SK-N-SH treated with all-trans-retinoic acid at 6 μM for 48 hours (cell line): ENCODE data around the gene NGEF.
"Not testable (repeated sequence)": the region's sequence is repeated elsewhere in the genome, so short reads cannot be mapped to it uniquely, and the experiment has no call there.

ENCODE experiments used
- ATAC-seq: fragments of 200-7000 bp; cut with Tn5 transposase; 3 replicates; pipeline ENCODE4 v1.9.1; 2020; ENCODE audit warnings: mild to moderate bottlenecking, moderate library complexity
- ARNTL ChIP-seq: fragments of 450-650 bp; formaldehyde crosslinking; IDR thresholded peaks from 2 replicates; pipeline ENCODE4 v1.5.0; 2020; ENCODE audit warnings: low read depth, mild to moderate bottlenecking, moderate library complexity, borderline replicate concordance
- BACH2 ChIP-seq: fragments of 250-450 bp; sonication (Bioruptor Pico); IDR thresholded peaks from 2 replicates; pipeline ENCODE4 v1.9.0; 2021; ENCODE audit warnings: mild to moderate bottlenecking, borderline replicate concordance
- CSDC2 ChIP-seq: fragments of 250-450 bp; sonication (Bioruptor Pico); IDR thresholded peaks from 2 replicates; pipeline ENCODE4 v1.5.0; 2020; ENCODE audit warnings: mild to moderate bottlenecking, moderate library complexity
- GLIS3 ChIP-seq: fragments of 250-450 bp; sonication (Bioruptor Pico); IDR thresholded peaks from 2 replicates; pipeline ENCODE4 v1.5.0; 2020; ENCODE audit warnings: mild to moderate bottlenecking, moderate library complexity
- PPARA ChIP-seq: fragments of 250-450 bp; sonication (Bioruptor Pico); IDR thresholded peaks from 2 replicates; pipeline ENCODE4 v1.5.0; 2020; ENCODE audit warnings: mild to moderate bottlenecking, borderline replicate concordance
- RARB ChIP-seq: fragments of 250-450 bp; sonication (Bioruptor Pico); IDR thresholded peaks from 2 replicates; pipeline ENCODE4 v1.8.0; 2021; ENCODE audit warnings: mild to moderate bottlenecking, moderate library complexity
- TCF4 ChIP-seq: fragments of 250-450 bp; sonication (Bioruptor Pico); IDR thresholded peaks from 2 replicates; pipeline ENCODE4 v1.8.0; 2021; ENCODE audit warnings: mild to moderate bottlenecking, moderate library complexity, borderline replicate concordance
- TSHZ2 ChIP-seq: fragments of 250-450 bp; sonication (Bioruptor Pico); IDR thresholded peaks from 2 replicates; pipeline ENCODE4 v1.5.0; 2020; ENCODE audit warnings: mild to moderate bottlenecking, moderate library complexity
- ZC3H10 ChIP-seq: fragments of 250-450 bp; sonication (Bioruptor Pico); IDR thresholded peaks from 2 replicates; pipeline ENCODE4 v1.5.1; 2021; ENCODE audit warnings: mild to moderate bottlenecking, moderate library complexity
- ZFP3 ChIP-seq: fragments of 250-450 bp; sonication (Bioruptor Pico); IDR thresholded peaks from 2 replicates; pipeline ENCODE4 v1.5.0; 2020; ENCODE audit warnings: mild to moderate bottlenecking, moderate library complexity
- ZFP30 ChIP-seq: fragments of 450-650 bp; formaldehyde crosslinking; IDR thresholded peaks from 2 replicates; pipeline ENCODE4 v1.5.0; 2022; ENCODE audit warnings: mild to moderate bottlenecking, moderate library complexity
- ZNF565 ChIP-seq: fragments of 450-650 bp; formaldehyde crosslinking; conservative IDR thresholded peaks from 2 replicates; pipeline ENCODE4 v1.5.0; 2020; ENCODE audit warnings: low read depth, mild to moderate bottlenecking, moderate library complexity
- ZNF8 ChIP-seq: fragments of 450-650 bp; formaldehyde crosslinking; IDR thresholded peaks from 2 replicates; pipeline ENCODE4 v1.5.0; 2020; ENCODE audit warnings: mild to moderate bottlenecking, moderate library complexity
- TF ChIP-seq, protein P1 (sequence below): fragments of 250-450 bp; sonication (Bioruptor Pico); IDR thresholded peaks from 2 replicates; pipeline ENCODE4 v1.5.1; 2020; ENCODE audit warnings: low read depth, mild to moderate bottlenecking, moderate library complexity
- TF ChIP-seq, protein P2 (sequence below): fragments of 250-450 bp; sonication (Bioruptor Pico); IDR thresholded peaks from 2 replicates; pipeline ENCODE4 v1.8.0; 2021; ENCODE audit warnings: low read depth, mild to moderate bottlenecking, moderate library complexity, borderline replicate concordance

NGEF gene

GRCh38 chr2:233019610-233020009 is 6.6 kb upstream of the NGEF start:
- not testable (repeated sequence) for ATAC-seq

DNA sequence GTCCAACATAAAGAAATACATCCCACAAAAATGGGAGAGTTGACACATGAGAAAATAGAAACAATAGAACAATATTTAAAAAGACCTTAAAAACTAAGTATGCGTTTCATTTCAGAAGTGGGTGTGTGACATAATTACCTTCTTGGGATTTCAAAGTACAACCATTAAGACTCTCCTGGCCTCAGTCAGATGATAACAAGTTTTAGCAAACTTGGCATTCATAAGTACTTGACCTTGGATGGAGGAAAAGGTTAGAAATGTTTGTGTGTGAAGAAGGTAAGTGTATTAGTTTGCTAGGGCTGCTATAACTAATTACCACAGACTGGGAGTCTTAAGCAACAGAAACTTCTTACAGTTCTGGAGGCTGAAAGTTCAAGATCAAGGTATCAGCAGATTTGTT is 4.9 kb upstream of the NGEF start:
- ATAC-seq: no peak
- no peak for TF ChIP-seq RARB (CRISPR knock-in tag)
- TF ChIP-seq ZC3H10 (CRISPR knock-in tag): no peak
- TF ChIP-seq, protein P1, sequence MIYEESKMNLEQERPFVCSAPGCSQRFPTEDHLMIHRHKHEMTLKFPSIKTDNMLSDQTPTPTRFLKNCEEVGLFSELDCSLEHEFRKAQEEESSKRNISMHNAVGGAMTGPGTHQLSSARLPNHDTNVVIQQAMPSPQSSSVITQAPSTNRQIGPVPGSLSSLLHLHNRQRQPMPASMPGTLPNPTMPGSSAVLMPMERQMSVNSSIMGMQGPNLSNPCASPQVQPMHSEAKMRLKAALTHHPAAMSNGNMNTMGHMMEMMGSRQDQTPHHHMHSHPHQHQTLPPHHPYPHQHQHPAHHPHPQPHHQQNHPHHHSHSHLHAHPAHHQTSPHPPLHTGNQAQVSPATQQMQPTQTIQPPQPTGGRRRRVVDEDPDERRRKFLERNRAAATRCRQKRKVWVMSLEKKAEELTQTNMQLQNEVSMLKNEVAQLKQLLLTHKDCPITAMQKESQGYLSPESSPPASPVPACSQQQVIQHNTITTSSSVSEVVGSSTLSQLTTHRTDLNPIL: no peak
- TF ChIP-seq, protein P2, sequence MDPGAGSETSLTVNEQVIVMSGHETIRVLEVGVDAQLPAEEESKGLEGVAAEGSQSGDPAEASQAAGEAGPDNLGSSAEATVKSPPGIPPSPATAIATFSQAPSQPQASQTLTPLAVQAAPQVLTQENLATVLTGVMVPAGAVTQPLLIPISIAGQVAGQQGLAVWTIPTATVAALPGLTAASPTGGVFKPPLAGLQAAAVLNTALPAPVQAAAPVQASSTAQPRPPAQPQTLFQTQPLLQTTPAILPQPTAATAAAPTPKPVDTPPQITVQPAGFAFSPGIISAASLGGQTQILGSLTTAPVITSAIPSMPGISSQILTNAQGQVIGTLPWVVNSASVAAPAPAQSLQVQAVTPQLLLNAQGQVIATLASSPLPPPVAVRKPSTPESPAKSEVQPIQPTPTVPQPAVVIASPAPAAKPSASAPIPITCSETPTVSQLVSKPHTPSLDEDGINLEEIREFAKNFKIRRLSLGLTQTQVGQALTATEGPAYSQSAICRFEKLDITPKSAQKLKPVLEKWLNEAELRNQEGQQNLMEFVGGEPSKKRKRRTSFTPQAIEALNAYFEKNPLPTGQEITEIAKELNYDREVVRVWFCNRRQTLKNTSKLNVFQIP (CRISPR knock-in tag): no peak
- TF ChIP-seq ZFP3 (CRISPR knock-in tag): no peak
- no peak for TF ChIP-seq TCF4
- TF ChIP-seq PPARA (CRISPR knock-in tag): no peak
- TF ChIP-seq ZNF565 (CRISPR knock-in tag): no peak
- TF ChIP-seq GLIS3: no peak
- TF ChIP-seq, all 23 proteins: peak for 0

DNA sequence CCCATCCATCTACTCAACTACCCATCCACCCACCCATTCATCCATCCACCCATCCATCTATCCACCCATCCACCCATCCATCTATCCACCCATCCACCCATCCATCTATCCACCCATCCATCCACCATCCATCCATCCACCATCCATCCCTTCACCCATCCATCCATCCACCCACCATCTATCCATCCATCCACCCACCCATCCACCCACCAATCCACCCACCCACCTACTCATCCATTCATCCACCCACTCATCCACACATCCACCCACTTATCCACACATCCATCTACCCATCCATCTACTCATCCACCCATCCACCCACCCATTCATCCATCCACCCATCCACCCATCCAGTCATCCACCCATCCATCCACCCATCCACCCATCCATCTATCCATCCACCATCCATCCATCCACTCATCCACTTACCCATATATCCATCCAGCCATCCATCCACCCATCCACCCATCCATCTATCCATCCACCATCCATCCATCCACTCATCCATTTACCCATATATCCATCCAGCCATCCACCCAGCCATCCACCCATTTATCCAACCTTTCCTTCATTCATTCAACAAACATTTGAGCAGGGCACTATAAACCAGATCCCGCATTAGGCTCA is 2.1 kb upstream of the NGEF start:
- TF ChIP-seq ZNF565 (CRISPR knock-in tag) (no peak), TSHZ2 (CRISPR knock-in tag) (no peak), ZFP30 (CRISPR knock-in tag) (no peak), CSDC2 (CRISPR knock-in tag) (no peak)
- ATAC-seq: no peak

- TF ChIP-seq RARB (CRISPR knock-in tag) (no peak), ZNF8 (CRISPR knock-in tag) (no peak), ZFP3 (CRISPR knock-in tag) (no peak), ARNTL (no peak)
- ATAC-seq: no peak
Measured at GRCh38 chr2:233013650-233014049, 594 bp upstream of the NGEF start.

DNA sequence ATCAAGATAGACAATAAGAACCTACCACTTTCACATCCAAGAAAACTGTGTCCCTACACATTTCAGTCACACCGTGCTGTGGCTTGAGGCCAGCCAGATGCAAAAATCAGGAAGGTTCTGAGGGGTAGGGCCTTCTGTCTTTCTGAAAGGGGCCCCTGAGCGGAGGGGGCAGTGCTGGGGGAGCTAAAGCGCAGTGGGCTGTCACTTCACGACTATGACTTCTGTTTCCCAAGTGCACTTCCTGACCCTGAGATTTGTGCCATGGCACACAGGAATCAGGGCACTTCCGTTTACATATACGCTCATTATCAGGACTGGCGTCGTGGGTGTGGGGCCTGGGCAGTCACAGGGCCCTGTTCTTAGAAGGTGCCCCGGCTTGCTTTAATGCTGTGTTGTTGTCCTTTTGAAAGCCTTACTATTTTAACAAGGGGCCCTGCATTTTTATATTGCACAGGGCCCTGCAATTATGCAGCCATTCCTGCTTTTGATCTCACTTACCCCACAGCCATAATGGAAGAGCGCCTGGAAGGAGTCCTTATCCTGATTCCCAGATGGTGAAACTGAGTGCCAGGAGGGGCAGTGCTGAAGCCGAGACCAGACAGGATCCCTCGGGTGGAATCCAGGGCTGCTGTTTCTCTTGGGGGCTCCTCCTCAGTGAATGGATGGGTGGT is 620 bp downstream of the NGEF start:
- ATAC-seq: no peak
- TF ChIP-seq BACH2 (CRISPR knock-in tag) (no peak), RARB (CRISPR knock-in tag) (no peak), ZNF8 (CRISPR knock-in tag) (no peak), TSHZ2 (CRISPR knock-in tag) (no peak)
- TF ChIP-seq, protein P1: no peak
